GM18505 (cell line): ENCODE data around the gene PTPN4.

Source experiments
- ATAC-seq: cut with Tn5 transposase; IDR thresholded peaks from one replicate; pipeline ENCODE4 v1.9.1; 2021; ENCODE audit not compliant: unreplicated experiment
- POLR2A ChIP-seq: IDR thresholded peaks from 4 replicates; pipeline ENCODE4 v1.6.1; 2011; ENCODE audit warnings: borderline replicate concordance; ENCODE audit not compliant: insufficient read depth, insufficient read length; ENCODE audit errors: extremely low read depth

PTPN4 gene

GRCh38 chr2:119760237-119760955 lies 674 bp downstream of the PTPN4 start:
- no peak for TF ChIP-seq POLR2A
- ATAC-seq, result peak; percentile 23

GRCh38 chr2:119760956-119761275 lies 1.2 kb downstream of the PTPN4 start:
- no peak for ATAC-seq
- no peak for TF ChIP-seq POLR2A

- no peak for ATAC-seq
- no peak for TF ChIP-seq POLR2A
Observed at GRCh38 chr2:119764832-119765231, 5.1 kb downstream of the PTPN4 start.

GRCh38 chr2:119765433-119766002 lies 5.8 kb downstream of the PTPN4 start:
- no peak for ATAC-seq
- TF ChIP-seq POLR2A, result no peak

GRCh38 chr2:119766944-119767343 lies 7.2 kb downstream of the PTPN4 start:
- TF ChIP-seq POLR2A, result no peak
- ATAC-seq, result no peak

- TF ChIP-seq POLR2A, result no peak
- ATAC-seq, result no peak
Observed at GRCh38 chr2:119768742-119769141, 9.0 kb downstream of the PTPN4 start.

GRCh38 chr2:119769645-119770044 lies 9.9 kb downstream of the PTPN4 start:
- no peak for ATAC-seq
- TF ChIP-seq POLR2A, result no peak

GRCh38 chr2:119771331-119771730 lies 11.6 kb downstream of the PTPN4 start:
- ATAC-seq, result no peak
- no peak for TF ChIP-seq POLR2A

GRCh38 chr2:119772128-119772527 lies 12.4 kb downstream of the PTPN4 start:
- no peak for ATAC-seq
- no peak for TF ChIP-seq POLR2A

GRCh38 chr2:119772767-119773166 lies 13.0 kb downstream of the PTPN4 start:
- no peak for ATAC-seq
- TF ChIP-seq POLR2A, result no peak

- no peak for ATAC-seq
- no peak for TF ChIP-seq POLR2A
Observed at GRCh38 chr2:119774026-119774425, 14.3 kb downstream of the PTPN4 start.

- TF ChIP-seq POLR2A, result no peak
- ATAC-seq, result no peak
Observed at GRCh38 chr2:119775102-119775501, 15.4 kb downstream of the PTPN4 start.

GRCh38 chr2:119782308-119783027 lies 22.7 kb downstream of the PTPN4 start:
- no peak for TF ChIP-seq POLR2A

GRCh38 chr2:119784876-119785275 lies 25.2 kb downstream of the PTPN4 start:
- no peak for TF ChIP-seq POLR2A
- ATAC-seq, result no peak

More at GRCh38 chr2:119782308-119783027, 22.7 kb downstream of the PTPN4 start:
- no peak for ATAC-seq

- TF ChIP-seq POLR2A, result no peak
- no peak for ATAC-seq
Observed at GRCh38 chr2:119786295-119786694, 26.6 kb downstream of the PTPN4 start.

GRCh38 chr2:119788752-119789151 lies 29.0 kb downstream of the PTPN4 start:
- no peak for ATAC-seq
- no peak for TF ChIP-seq POLR2A
